HepG2 (cell line): ENCODE data around the gene CCDC197. TPM values are rescaled to one million over a fixed set of nuclear protein-coding genes. Genes with fewer than 3 reads are reported as not detected.

Source experiments
- ATF7 ChIP-seq, 2 experiments: fragments of 450-650 bp in 1 of 2; sonication (generic) in 1 of 2; formaldehyde crosslinking in 1 of 2; IDR thresholded peaks; 2 replicates each; pipeline versions ENCODE4 v1.4.0 to v1.6.1; 2016 to 2020; ENCODE audit warnings: antibody characterized with exemption in 1 of 2, mild to moderate bottlenecking in 1 of 2, missing genetic modification reagents in 1 of 2
- PRMT3 ChIP-seq: sonication (generic); formaldehyde crosslinking; IDR thresholded peaks from 2 replicates; pipeline ENCODE4 v1.8.1; 2022; ENCODE audit warnings: low read depth, mild to moderate bottlenecking, moderate library complexity, missing genetic modification reagents, borderline replicate concordance
- RBFOX2 ChIP-seq: fragments of 200-400 bp; formaldehyde crosslinking; IDR thresholded peaks from 2 replicates; pipeline ENCODE4 v1.6.1; 2017; ENCODE audit warnings: low read depth, mild to moderate bottlenecking, low read length
- ZNF263 ChIP-seq: sonication (generic); formaldehyde crosslinking; IDR thresholded peaks from 2 replicates; pipeline ENCODE4 v1.4.0; 2020; ENCODE audit warnings: missing genetic modification reagents
- ZNF567 ChIP-seq: sonication (generic); formaldehyde crosslinking; IDR thresholded peaks from 2 replicates; pipeline ENCODE4 v1.8.1; 2023; ENCODE audit warnings: mild to moderate bottlenecking, missing genetic modification reagents, borderline replicate concordance
- ZNF775 ChIP-seq: sonication (generic); formaldehyde crosslinking; IDR thresholded peaks from 2 replicates; pipeline ENCODE4 v1.4.0; 2020; ENCODE audit warnings: missing genetic modification reagents, mild to moderate bottlenecking, moderate library complexity, borderline replicate concordance
- polyA plus RNA-seq, 8 experiments: library from polyadenylated mRNA; depleted of rRNA in 3 of 8; stranded (reverse) in 7 of 8; unstranded in 1 of 8; fragments of >200 nt; fragmentation: Illumina TruSeq in 4 of 8; extraction: Trizol in 4 of 8; gene quantifications; 2 replicates each; pipeline versions ENCODE4 v1.2.1 to v1.2.3, GENCODE V29; 2011 to 2016; ENCODE audit warnings: low read depth in 4 of 8, missing spikeins in 1 of 8, mixed read lengths in 1 of 8; ENCODE audit not compliant: insufficient read depth in 1 of 8
- total RNA-seq, 5 experiments: library from RNA; depleted of rRNA; stranded (reverse); fragments of >200 nt; fragmentation: Illumina TruSeq; extraction: Trizol; gene quantifications; 2 replicates each; pipeline ENCODE4 v1.2.3, GENCODE V29; 2016; ENCODE audit warnings: low read depth in 1 of 5
- TF ChIP-seq, protein P1 (sequence below): sonication (generic); formaldehyde crosslinking; IDR thresholded peaks from 2 replicates; pipeline ENCODE4 v1.4.0; 2020; ENCODE audit warnings: missing genetic modification reagents, mild to moderate bottlenecking, borderline replicate concordance
- TF ChIP-seq, protein P2 (sequence below): sonication (generic); formaldehyde crosslinking; IDR thresholded peaks from 2 replicates; pipeline ENCODE4 v1.4.0; 2020; ENCODE audit warnings: missing genetic modification reagents
- TF ChIP-seq, protein P3 (sequence below): sonication (generic); formaldehyde crosslinking; IDR thresholded peaks from 2 replicates; pipeline ENCODE4 v1.4.0; 2020; ENCODE audit warnings: mild to moderate bottlenecking, missing genetic modification reagents
- TF ChIP-seq, protein P4 (sequence below): sonication (generic); formaldehyde crosslinking; IDR thresholded peaks from 2 replicates; pipeline ENCODE4 v1.9.0; 2022; ENCODE audit warnings: missing genetic modification reagents, mild to moderate bottlenecking, borderline replicate concordance
- TF ChIP-seq, protein P5 (sequence below): sonication (generic); formaldehyde crosslinking; IDR thresholded peaks from 2 replicates; pipeline ENCODE4 v1.8.1; 2023; ENCODE audit warnings: missing genetic modification reagents, inconsistent platforms, borderline replicate concordance
- TF ChIP-seq, protein P6 (sequence below): sonication (generic); formaldehyde crosslinking; IDR thresholded peaks from 2 replicates; pipeline ENCODE4 v1.4.0; 2020; ENCODE audit warnings: missing genetic modification reagents, mild to moderate bottlenecking, borderline replicate concordance

CCDC197 gene
- total and polyA plus RNA-seq, 2 of the 13 experiments (the other 11 are each of a cell fraction or from before 2014, with no cell fraction given) = 0.11 to 0.13 TPM

DNA sequence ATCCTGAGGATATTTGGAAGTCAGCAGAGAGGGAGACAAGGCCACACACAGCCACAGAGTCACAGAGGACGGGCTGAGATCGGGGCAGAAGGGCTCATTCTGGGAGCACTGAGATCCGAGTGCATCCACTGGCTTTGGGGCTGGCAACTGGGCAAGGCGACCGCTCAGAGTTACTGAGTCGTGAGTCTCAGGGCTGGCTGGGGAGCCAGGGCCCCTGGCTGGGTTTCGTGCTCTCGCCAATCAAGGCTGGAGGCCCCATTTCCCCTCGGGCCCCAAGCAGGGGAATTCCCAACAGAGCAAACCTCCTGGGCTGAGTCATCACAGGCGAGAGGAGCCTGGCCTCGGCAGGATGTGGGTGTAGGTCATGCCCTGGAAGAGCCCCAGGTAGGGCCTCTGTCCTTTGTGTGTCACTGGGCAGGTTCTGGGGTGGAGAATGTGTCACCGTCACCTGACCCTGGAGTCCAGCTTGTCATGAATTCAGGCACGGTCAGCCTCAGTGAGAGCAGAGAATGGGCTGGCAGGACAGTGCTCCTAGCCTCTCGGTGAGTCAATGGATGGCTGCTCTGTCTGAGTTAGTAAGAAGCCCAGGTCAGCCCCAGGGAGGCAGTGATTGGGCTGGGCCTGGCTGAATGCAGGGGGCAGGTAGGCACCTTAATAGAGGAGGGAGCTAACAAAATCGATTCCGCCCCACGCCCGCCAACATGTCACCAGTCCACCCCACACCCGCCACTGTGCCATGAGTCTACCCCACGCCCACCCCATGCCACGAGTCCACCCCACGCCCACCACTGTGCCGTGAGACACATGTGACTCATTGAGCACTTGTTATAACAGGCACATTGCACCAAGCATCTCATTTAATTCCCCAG lies 37.6 kb upstream of the CCDC197 start (continued):
- TF ChIP-seq, protein P1, sequence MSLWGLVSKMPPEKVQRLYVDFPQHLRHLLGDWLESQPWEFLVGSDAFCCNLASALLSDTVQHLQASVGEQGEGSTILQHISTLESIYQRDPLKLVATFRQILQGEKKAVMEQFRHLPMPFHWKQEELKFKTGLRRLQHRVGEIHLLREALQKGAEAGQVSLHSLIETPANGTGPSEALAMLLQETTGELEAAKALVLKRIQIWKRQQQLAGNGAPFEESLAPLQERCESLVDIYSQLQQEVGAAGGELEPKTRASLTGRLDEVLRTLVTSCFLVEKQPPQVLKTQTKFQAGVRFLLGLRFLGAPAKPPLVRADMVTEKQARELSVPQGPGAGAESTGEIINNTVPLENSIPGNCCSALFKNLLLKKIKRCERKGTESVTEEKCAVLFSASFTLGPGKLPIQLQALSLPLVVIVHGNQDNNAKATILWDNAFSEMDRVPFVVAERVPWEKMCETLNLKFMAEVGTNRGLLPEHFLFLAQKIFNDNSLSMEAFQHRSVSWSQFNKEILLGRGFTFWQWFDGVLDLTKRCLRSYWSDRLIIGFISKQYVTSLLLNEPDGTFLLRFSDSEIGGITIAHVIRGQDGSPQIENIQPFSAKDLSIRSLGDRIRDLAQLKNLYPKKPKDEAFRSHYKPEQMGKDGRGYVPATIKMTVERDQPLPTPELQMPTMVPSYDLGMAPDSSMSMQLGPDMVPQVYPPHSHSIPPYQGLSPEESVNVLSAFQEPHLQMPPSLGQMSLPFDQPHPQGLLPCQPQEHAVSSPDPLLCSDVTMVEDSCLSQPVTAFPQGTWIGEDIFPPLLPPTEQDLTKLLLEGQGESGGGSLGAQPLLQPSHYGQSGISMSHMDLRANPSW = peak; percentile 92; the same call in 1 of the 2 replicates
- TF ChIP-seq ZNF567 (CRISPR knock-in tag) (0 out of 2 replicates have a peak, but pooled peaks have one; percentile 32), RBFOX2 (peak; percentile 75), PRMT3 (no peak), ZNF263 (peak; percentile 86), ZNF775 (no peak), ATF7 (IDR thresholded peaks at IDR 0.05) (no peak), ATF7 (CRISPR knock-in tag; IDR thresholded peaks at IDR 0.05) (peak; percentile 76)
- TF ChIP-seq, protein P2, sequence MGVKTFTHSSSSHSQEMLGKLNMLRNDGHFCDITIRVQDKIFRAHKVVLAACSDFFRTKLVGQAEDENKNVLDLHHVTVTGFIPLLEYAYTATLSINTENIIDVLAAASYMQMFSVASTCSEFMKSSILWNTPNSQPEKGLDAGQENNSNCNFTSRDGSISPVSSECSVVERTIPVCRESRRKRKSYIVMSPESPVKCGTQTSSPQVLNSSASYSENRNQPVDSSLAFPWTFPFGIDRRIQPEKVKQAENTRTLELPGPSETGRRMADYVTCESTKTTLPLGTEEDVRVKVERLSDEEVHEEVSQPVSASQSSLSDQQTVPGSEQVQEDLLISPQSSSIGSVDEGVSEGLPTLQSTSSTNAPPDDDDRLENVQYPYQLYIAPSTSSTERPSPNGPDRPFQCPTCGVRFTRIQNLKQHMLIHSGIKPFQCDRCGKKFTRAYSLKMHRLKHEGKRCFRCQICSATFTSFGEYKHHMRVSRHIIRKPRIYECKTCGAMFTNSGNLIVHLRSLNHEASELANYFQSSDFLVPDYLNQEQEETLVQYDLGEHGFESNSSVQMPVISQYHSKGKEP (CRISPR knock-in tag) = no peak
- TF ChIP-seq, protein P3, sequence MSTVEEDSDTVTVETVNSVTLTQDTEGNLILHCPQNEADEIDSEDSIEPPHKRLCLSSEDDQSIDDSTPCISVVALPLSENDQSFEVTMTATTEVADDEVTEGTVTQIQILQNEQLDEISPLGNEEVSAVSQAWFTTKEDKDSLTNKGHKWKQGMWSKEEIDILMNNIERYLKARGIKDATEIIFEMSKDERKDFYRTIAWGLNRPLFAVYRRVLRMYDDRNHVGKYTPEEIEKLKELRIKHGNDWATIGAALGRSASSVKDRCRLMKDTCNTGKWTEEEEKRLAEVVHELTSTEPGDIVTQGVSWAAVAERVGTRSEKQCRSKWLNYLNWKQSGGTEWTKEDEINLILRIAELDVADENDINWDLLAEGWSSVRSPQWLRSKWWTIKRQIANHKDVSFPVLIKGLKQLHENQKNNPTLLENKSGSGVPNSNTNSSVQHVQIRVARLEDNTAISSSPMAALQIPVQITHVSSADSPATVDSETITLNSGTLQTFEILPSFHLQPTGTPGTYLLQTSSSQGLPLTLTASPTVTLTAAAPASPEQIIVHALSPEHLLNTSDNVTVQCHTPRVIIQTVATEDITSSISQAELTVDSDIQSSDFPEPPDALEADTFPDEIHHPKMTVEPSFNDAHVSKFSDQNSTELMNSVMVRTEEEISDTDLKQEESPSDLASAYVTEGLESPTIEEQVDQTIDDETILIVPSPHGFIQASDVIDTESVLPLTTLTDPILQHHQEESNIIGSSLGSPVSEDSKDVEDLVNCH (CRISPR knock-in tag) = no peak
- TF ChIP-seq, protein P4, sequence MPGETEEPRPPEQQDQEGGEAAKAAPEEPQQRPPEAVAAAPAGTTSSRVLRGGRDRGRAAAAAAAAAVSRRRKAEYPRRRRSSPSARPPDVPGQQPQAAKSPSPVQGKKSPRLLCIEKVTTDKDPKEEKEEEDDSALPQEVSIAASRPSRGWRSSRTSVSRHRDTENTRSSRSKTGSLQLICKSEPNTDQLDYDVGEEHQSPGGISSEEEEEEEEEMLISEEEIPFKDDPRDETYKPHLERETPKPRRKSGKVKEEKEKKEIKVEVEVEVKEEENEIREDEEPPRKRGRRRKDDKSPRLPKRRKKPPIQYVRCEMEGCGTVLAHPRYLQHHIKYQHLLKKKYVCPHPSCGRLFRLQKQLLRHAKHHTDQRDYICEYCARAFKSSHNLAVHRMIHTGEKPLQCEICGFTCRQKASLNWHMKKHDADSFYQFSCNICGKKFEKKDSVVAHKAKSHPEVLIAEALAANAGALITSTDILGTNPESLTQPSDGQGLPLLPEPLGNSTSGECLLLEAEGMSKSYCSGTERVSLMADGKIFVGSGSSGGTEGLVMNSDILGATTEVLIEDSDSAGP = peak; percentile 91; the same call in 1 of the 2 replicates
- TF ChIP-seq, protein P5, sequence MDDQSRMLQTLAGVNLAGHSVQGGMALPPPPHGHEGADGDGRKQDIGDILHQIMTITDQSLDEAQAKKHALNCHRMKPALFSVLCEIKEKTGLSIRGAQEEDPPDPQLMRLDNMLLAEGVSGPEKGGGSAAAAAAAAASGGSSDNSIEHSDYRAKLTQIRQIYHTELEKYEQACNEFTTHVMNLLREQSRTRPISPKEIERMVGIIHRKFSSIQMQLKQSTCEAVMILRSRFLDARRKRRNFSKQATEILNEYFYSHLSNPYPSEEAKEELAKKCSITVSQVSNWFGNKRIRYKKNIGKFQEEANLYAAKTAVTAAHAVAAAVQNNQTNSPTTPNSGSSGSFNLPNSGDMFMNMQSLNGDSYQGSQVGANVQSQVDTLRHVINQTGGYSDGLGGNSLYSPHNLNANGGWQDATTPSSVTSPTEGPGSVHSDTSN (CRISPR knock-in tag) = 0 out of 2 replicates have a peak, but pooled peaks have one; percentile 23
- TF ChIP-seq, protein P6, sequence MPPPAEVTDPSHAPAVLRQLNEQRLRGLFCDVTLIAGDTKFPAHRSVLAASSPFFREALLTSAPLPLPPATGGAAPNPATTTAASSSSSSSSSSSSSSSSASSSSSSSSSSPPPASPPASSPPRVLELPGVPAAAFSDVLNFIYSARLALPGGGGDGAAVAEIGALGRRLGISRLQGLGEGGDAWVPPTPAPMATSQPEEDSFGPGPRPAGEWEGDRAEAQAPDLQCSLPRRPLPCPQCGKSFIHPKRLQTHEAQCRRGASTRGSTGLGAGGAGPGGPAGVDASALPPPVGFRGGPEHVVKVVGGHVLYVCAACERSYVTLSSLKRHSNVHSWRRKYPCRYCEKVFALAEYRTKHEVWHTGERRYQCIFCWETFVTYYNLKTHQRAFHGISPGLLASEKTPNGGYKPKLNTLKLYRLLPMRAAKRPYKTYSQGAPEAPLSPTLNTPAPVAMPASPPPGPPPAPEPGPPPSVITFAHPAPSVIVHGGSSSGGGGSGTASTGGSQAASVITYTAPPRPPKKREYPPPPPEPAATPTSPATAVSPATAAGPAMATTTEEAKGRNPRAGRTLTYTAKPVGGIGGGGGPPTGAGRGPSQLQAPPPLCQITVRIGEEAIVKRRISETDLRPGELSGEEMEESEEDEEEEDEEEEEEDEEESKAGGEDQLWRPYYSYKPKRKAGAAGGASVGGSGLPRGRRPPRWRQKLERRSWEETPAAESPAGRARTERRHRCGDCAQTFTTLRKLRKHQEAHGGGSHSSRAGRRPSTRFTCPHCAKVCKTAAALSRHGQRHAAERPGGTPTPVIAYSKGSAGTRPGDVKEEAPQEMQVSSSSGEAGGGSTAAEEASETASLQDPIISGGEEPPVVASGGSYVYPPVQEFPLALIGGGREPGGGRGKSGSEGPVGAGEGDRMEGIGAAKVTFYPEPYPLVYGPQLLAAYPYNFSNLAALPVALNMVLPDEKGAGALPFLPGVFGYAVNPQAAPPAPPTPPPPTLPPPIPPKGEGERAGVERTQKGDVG = 0 out of 2 replicates have a peak, but pooled peaks have one; percentile 23
